GM18505 (cell line): ENCODE measurements around the gene IPO9.

Experiments
- ATAC-seq: cut with Tn5 transposase; IDR thresholded peaks from one replicate; pipeline ENCODE4 v1.9.1; 2021; ENCODE audit not compliant: unreplicated experiment
- POLR2A ChIP-seq: IDR thresholded peaks from 4 replicates; pipeline ENCODE4 v1.6.1; 2011; ENCODE audit warnings: borderline replicate concordance; ENCODE audit not compliant: insufficient read depth, insufficient read length; ENCODE audit errors: extremely low read depth

The IPO9 gene

DNA sequence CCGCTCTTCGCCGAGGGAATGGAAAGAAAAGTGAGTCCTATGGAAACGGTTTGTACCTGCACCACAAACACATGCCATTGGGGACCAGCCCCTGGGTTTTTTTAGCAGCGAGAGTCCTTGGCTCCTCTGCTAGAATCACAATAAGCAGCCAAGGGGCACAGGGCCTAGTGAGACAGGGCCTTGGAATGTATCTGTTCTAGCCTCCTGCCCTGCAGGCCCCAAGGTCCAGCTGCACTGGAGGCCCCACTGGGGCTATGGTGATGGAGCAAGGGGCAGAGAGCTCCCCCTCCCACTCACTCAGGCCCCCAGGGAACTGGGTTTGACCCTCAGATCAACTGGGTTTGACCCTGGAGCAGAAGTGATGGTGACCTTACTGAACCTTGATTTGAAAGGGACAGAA lies 74.2 kb downstream of the IPO9 start:
- TF ChIP-seq POLR2A = no peak
- ATAC-seq = no peak

DNA sequence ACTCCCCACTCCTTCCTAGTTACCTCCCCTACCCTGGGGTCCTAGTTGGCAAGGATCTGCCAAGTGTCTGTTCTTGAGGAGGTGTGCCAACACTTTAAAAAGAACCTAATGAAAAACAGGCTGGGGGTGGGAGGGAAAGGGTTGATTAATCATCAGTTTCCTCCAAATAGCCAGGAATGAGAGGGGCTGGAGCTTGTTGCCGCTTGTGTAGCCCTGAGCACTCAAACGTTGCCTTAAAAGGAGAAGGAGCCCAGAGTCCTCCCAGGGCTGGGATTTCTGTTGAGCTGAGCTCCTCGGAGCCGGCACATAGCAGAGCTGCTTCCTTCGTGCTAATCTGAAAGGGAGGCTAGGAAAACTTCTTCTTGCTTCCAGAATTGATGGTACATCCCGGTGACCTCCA lies 75.6 kb downstream of the IPO9 start:
- no peak for TF ChIP-seq POLR2A
- no peak for ATAC-seq

DNA sequence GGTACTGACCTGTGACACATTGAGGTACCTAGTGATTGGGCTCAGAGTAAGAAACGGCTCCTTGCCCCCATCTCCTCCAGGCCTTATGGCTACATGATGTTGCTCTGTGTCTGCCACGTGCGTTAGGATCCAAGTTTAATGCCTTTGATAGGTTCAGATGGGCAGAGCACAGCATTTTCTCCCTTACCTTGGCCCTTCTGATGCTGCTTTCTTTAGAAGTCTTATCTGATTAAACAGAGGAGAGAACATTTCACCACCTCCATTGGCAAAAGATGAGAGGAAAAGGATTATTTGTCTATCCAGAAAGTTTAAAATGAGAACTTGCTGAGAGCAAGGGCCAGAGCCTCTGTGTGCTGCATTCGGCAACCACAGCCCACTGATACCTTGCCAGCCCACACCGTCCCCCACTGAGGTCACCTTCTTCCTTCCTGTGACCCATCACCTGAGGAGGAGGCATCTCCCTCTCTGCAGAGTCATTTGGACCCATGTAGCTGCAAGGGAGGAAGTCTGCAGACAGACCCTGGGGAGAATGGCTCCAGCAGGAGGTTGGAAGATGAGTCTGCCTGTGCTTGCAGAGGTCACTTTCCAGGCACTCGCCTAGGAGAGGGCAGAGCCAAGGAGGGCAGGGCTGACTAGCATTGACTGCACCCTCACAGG lies 76.4 kb downstream of the IPO9 start:
- TF ChIP-seq POLR2A = no peak
- no peak for ATAC-seq

DNA sequence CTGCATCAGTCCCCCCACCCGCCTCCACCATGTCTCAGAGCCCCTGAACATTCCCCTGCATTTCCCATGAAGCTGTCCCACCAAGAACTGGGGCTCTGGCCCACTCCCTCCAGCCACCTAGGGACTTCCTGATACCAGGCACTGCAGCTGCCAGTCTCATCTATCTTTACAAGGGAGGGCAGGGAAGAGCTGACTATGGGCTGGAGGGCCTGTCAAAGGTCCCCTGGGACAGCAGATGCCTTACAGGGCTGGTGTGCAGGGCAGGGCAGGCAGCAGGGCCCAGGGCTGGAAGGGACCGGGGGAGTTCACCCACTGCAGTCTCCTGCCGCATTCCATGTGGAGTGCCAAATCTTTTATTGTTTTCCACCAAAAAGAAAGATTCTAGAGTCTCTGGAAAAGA lies 77.4 kb downstream of the IPO9 start:
- ATAC-seq = no peak
- TF ChIP-seq POLR2A = no peak

GRCh38 chr1:201907621-201908020 lies 78.7 kb downstream of the IPO9 start:
- ATAC-seq = no peak

GRCh38 chr1:201911826-201912571 lies 83.0 kb downstream of the IPO9 start:
- no peak for TF ChIP-seq POLR2A
- ATAC-seq = no peak

More at GRCh38 chr1:201907621-201908020, 78.7 kb downstream of the IPO9 start:
- TF ChIP-seq POLR2A = no peak

DNA sequence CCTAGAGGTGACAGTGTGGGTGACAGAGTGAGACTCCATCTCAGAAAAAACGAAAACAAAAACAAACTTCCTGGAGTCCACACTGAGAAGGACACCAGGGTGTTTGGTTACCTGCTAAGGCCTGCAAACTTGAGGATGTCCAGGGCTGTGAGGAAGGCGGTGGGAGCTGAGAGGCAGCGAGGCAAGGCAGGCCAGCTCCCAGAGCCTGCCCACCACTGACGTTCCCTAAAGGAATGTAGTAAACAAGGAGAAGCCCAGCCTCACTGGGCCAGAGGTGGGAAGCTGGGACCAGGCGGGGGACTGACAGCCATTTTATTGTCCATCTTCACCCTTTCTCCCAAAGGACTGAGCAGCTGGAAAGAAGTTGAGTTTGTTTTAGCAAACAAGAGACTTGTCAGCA lies 83.9 kb downstream of the IPO9 start:
- TF ChIP-seq POLR2A = no peak

DNA sequence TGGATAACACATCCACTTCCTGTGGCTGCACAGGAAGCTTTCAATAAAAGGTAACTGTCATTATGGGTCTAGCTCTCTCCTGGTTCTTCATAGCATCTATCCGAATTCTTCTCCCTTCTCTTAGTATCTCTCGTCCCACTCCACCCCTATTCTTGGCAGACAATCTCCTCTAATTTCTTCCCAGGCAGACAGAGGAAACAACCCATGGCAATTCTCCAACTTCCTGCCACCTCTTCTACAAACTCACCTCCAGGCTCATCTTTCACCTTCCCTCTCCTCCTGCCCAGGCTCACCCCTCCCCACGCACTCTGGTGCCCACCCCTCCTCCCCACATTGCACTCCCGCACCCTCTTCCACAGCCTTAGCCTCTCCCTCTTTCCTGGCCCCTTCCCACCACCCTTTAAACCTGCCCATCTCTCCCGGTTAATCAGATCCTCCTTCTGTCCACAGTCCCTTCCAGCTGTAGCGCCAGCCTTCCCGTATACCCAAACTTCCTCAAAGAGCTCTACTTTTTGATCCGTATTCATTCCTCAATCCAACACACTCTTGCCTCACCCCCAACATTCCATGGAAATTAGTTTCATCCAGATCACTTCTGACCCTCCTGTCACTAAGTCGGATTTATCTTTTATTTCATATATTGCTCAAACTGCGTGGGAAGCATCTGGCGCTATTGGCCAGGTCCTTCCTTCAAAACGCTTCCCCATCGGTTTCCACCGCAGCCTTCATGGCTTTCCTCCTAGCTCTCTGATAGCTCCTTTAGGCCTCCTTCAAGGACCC lies 85.7 kb downstream of the IPO9 start:
- no peak for ATAC-seq
- no peak for TF ChIP-seq POLR2A

More for the DNA sequence above, 83.9 kb downstream of the IPO9 start:
- ATAC-seq = no peak

DNA sequence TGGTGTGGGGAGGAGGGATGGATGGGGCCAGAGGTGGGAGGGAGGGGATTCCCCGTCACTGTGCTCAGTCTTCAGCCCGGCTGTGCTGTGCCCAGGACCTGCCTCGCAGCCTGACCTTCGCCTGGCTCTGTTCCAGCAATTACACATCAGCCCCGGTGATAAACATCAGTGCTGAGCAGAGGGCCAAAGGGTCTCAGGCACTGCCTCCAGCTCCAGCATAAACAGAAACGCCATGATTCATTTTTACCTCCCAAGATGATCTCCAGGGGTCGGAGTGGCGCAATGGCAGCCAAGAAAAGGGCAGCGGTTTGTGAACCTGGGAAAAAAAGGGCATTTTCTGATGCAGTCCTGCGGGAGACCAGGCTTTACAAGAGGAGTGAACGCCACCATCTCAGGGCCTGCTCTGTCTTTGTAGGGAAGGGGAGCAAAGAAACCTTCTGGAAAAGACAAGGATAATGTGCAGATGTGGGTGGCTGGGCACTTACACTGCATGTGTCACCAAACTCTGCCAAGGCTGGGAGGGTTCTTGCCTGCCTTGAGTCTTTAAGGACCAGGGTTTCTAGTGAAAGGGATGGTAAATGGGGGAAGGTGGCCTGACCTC lies 87.8 kb downstream of the IPO9 start:
- ATAC-seq = no peak
- TF ChIP-seq POLR2A = no peak

GRCh38 chr1:201917362-201918033 lies 88.5 kb downstream of the IPO9 start:
- TF ChIP-seq POLR2A = no peak
- ATAC-seq = no peak

- ATAC-seq = no peak
These were observed 89.4 kb downstream of the IPO9 start for GRCh38 chr1:201918343-201918742.

DNA sequence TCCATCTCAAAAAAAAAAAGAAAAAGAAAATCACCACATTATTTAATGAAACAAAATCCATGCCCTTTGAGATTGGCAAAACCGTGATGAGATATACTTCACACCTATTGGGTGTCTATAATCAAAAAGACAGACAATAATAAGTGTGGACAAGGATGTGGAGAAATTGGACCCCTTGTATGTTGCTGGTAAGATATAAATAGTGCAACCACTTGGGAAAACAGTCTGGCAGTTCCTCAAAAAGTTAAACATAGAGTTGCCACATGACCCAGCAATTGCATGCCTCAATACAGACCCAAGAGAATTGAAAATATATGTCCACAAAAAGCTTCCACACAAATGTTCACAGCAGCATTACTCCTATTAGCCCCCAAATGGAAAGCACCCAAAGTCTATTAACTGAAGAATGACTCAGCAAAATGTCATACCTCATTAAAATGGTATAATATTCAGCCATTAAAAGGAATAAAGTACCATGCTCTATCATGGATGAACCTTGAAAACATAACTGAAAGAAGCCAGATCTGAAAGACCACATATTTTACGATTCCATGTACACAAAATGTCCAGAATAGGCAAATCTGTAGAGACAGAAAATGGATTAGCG lies 93.1 kb downstream of the IPO9 start:
- no peak for TF ChIP-seq POLR2A
- ATAC-seq = no peak

More at GRCh38 chr1:201918343-201918742, 89.4 kb downstream of the IPO9 start:
- TF ChIP-seq POLR2A = no peak
